ENCODE results near the gene CEACAM18.
"Not testable (repeated sequence)": the region's sequence is repeated elsewhere in the genome, so short reads cannot be mapped to it uniquely, and the experiment has no call there.

Gene CEACAM18

GRCh38 chr19:51493776-51494175 lies 15.4 kb downstream of the CEACAM18 start:
- no peak for DNase-seq (ENCODE audit: low read depth)

DNA sequence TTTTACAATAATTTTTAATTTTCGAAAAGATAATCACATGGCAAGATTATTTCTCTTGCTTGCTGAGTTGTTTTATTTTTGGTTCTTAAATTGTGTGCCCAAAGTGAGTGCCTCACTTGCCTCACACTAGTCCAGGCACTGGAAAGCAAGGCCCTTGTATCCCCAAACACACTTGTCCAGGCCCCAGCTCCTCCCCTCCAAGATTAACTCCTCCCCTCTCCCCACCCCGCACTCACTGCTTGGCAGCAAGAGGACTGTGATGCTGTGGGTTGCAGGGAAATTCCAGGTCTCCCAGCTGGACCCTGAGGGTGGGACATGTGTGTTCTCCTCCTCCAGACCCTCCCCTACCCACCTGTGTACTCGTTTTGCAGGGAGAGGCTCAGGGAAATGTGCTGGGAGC lies 19.3 kb downstream of the CEACAM18 start:
- DNase-seq (ENCODE audit: low read depth), result no peak

DNA sequence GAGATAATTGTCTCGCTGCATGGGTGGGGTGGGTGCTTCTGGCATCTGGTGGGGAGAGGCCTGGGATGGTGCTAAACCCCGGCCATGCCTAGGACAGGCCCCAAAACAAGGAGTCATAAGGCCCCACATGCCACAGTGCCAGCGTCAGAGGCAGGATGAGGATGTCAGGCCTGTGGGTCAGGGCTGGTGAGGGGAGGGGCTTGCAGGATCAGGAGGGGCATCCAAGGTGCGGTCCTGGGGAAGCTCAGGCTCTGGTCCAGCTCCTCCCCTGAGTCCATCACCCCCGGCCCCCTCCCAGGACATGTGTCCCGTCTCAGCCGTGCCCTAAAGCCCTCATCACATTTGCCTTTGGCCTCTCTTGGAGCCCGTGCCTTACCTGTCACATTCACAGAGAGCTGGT lies 22.6 kb downstream of the CEACAM18 start:
- DNase-seq (ENCODE audit: low read depth), result not testable (repeated sequence)

DNA sequence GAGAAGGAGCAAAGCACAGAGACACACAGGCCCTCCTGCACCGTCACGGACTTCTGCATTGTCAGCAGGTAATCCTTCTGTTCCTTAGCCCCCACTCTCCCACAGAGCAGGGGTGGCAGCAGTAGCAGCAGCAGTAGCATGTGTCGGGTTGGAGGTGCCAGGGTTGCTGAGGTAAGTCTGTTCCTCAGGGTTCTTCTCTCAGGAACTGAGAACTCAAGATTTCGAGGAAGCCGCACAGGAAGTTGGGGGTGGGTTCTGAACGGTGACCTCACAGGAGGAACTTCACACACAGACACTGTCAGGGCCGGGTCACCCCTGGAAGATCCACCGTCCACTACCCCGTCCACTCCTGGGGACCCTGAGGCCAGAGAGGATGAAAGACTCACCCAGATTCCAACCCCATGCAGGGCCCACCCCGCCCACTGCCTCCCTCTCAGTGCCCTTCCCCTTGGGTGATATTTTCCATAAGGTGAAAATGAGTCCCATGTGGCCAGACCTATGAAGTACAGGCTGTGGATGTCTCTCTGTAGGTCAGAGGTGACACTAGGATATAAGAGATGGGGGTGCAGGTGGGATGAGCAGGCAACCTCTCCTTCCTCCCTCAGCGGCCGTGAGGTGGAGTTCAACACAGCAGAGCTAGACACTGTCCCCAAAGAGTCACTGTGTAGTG lies 23.4 kb downstream of the CEACAM18 start, which contains the start of gene SIGLEC12:
SIGLEC12 (minus strand) TSS at position 207 of the 670 bp plus-strand sequence; CDS start at position 140, 67 bp downstream.
- no peak for DNase-seq (ENCODE audit: low read depth)

DNA sequence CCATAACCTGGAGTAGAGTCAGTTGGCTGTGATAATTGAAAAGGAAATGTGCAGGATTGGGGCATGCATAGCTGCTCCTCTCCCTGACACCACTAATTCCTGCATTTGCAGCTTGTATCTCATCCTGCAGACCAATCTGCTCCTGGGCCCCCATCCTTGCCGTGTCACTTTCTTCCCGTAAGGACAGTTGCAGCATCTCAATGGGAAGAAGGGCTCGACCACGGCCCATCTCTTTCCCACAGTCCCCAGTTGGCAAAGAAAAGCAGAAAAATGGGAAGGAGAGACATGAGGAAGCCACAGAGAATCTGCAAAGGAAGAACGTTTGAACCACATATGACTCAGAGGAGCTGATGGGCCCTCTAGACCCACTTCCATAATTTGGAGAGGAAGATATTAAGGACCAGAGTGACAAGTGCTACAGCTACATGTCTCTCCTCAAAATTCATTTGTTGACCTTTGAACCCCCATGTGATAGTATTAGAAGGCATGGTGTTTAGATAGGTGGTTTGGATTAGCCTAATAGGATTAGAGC lies 25.0 kb downstream of the CEACAM18 start:
- DNase-seq (ENCODE audit: low read depth), result no peak

DNA sequence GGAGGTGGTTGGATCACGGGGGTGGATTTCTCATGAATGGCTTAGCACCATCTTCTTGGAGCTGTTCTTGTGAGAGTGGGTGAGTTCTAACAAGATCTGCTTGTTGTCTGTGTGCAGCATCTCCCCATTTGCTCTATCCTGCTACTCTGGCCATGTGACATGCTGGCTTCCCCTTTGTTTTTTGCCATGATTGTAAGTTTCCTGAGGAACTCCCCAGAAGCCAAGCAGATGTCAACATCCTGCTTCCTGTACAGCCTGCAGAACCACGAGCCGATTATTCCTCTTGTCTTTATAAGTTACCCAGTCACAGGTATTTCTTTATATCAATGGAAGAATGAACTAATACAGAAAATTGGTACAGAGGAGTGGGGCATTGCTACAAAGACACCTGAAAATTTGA lies 25.6 kb downstream of the CEACAM18 start:
- no peak for DNase-seq (ENCODE audit: low read depth)

GRCh38 chr19:51505904-51506303 lies 27.6 kb downstream of the CEACAM18 start:
- DNase-seq (ENCODE audit: low read depth), result no peak

- no peak for DNase-seq (ENCODE audit: low read depth)
These were observed 28.9 kb downstream of the CEACAM18 start for GRCh38 chr19:51507192-51507591.

DNA sequence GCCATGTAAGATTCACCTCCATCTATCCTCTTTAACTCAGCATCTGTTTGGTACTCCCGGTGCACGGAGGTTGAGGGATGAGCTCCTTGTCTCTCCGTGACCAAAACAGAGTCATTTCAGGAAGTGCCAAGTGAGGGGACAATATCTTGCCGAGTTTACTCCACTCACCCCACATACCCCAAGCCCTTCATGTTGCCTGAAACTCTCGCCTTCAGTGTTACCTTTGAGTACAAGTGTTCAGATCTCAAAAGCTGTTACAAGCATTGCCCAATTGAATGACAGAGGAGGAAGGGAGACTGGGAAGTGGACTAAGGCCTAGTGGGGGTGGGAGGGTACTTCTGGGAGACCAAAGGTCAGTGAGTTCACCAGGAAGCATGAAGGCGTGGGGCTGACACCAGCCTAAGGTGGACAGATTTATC lies 29.3 kb downstream of the CEACAM18 start:
- DNase-seq (ENCODE audit: low read depth), result no peak

DNA sequence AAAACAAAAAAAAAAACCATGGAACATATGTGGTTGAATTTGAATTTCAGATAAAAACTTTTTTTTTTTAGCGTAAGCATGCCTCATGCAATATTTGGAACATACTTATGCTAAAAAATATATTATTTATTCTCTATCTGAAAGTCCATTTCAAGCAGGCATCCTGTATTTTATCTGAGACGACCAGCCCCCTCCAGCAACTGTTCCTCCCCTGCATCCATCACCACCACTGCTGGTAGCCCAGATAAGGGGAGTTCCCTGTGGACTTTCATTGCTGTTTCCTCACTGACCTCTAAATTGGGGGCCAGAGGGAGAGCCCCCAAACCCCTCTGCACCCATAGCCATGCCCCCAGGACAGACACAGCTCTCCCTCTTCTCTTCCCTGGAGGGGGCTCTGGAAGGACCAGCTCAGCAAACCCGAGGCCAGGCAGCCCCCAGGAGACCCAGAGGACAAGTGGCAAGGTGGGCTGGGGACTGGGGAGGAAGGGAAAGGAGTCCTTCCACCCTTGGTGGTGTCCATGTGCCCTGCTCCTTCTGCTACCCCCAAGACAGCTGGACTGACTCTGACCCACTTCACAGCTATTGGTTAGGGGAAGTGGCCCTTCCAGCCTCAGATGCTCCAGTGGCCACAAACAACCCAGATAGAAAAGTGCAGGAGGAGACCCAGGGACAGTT lies 29.9 kb downstream of the CEACAM18 start:
- no peak for DNase-seq (ENCODE audit: low read depth)

DNA sequence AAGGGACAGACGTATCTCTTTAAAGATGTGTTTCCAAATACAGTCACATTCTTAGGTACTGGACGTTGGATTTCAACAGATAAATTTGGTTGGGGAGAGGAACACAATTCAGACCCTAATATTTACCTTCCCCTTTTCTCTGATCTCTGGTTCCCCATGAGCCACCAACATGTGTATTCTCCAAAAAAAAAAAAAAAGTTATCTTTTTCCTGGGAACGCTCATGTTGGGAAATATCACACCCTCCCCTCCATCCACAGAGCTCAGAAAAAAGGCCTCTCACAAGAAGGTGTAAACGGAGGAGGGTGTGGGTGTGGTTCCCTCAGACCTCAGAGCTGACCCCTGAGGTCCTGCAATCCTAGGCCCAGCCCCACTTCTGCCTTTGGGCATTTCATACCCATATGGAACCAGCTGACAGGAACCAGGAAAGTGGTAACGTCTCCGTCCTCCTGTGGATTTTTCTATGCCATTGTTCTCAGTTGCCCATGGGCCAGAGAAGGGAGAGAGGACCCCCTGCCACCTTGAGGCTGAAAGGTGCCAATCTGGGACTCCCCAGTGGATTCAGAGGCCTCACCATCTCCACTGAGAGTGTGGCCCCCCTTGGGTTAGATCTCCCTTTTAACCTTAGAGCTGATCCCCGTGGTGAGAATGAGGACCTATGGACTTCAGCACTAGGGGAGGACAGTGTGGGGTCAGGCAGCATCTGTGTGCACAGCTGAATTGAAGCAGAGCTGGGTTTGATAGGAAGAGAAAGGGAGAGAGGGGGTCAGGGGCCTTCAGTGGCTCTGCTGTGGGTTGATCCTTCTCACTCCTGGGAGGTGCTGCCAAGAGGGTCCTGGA lies 31.7 kb downstream of the CEACAM18 start:
- DNase-seq (ENCODE audit: low read depth), result no peak

DNA sequence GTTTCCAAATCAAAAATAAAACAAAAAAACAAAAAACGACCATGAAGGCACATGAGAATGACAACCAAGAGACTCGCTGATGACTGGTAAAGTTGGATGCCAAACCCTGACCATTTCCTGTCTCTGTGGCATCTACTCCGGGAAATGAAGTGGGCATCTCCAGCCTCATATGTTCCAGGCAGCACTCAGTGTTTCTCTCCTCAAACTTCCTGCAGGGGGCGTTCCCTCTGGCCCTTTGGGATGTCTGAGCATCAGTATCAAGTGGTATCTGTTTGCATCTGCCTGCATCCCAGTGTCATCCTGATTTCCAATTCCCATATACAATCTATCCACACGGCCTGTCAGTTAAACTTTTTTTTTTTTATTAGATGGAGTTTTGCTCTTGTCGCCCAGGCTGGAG lies 33.0 kb downstream of the CEACAM18 start:
- DNase-seq (ENCODE audit: low read depth), result no peak

DNA sequence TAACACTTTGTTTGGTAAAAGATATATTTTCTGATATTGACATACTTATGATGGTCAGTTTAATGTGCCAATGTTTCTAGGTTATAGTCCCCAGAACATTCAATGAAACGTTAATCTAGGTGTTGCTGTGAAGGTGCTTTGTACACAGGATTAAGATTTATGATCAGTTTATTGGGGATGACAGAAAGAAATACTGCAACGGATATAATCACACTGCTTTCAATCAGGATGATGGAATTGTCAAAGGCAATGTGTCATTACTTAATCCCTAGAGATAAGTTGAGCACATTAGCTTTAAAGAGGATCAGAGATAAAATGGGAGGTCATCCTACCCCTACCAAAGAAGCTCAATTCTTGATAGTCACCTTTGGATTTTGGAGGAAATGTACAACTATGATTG lies 35.6 kb downstream of the CEACAM18 start:
- no peak for DNase-seq (ENCODE audit: low read depth)

- DNase-seq (ENCODE audit: low read depth), result no peak
These were observed 36.6 kb downstream of the CEACAM18 start for GRCh38 chr19:51514866-51515481.

GRCh38 chr19:51520728-51521127 lies 42.4 kb downstream of the CEACAM18 start:
- DNase-seq (ENCODE audit: low read depth), result no peak

DNA sequence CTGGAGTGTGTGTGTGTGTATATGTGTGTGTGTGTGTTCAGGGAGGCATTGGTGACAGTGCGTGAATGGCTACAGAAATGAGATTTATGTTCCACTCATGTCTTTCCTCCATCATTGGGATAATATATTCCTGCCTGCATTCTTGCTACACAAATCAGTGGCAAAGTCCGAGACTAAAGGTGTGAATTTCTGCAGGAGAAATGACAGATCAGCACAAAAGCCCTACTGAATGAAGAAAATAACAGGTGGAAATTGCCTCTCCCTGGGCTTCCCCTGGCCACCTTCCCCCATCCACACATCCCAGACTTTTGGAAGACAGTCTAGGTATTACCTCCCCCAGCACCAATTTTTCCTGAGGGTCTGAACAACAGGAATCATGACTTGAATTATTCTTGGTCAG lies 43.0 kb downstream of the CEACAM18 start:
- DNase-seq (ENCODE audit: low read depth), result no peak

DNA sequence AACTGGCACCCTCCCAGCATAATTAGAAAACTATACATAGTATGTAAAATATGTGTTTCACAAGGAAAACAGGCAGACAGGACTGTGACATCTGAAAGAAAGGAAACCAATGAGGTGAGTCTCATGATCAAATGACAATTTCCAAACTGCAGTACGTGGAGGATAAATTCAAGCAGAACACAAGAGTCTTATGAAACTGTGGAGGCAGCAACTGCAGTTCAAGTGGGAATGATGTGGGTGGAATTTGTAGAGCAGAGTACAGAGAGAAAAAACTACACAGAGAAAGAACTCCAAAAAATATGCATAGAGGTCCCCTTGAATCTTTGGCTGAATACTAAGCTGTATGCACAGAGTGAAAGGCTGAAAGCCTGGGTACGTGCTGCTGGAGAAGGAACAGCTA lies 43.4 kb downstream of the CEACAM18 start:
- no peak for DNase-seq (ENCODE audit: low read depth)

DNA sequence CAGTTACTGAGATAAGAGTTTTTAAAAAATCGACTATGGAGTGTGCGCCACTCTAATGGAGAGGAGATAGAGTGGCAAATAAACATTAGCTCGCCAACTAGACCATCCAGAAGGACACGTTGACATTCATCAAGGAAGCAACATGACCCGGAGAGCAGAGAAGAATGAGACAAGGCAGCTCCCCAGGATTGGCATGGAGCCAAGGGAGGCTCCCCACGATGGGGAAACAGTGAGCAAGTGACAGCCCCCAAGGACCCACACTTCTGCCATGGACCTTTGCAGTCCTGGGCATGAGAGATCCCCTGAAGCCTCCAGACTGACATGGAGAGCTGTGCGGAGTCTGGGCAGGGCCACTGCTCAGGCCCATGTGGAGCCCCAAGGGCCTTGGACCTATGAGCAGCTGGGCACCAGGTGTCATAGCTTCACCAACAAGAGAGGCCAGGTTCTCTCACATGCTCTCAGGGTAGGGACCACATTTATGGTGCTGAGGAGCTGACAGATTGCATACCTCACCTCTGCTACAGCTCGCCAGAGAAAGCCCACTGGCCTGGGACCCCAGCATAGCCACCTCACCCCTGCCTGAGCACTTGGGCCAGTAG lies 46.4 kb downstream of the CEACAM18 start:
- no peak for DNase-seq (ENCODE audit: low read depth)

DNA sequence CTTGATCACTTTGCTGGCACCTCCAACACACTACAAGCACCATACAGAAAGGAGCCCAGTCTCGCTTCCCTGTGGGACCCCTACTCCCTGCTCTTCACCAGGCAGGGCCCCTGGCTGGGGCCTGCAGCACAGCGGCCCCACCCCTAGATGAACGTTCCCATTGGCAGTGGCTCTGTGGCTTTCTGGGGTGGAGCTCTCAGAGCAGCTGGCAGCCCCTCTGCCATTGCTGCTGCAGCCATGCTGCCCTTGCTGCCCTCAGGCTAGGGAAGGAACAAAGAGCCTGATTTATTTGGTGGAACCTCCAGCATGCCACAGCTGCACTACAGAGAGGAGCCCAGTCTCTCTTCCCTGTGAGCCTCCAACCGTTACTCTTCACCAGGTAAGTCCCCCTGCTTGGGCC lies 47.3 kb downstream of the CEACAM18 start:
- DNase-seq (ENCODE audit: low read depth), result no peak

DNA sequence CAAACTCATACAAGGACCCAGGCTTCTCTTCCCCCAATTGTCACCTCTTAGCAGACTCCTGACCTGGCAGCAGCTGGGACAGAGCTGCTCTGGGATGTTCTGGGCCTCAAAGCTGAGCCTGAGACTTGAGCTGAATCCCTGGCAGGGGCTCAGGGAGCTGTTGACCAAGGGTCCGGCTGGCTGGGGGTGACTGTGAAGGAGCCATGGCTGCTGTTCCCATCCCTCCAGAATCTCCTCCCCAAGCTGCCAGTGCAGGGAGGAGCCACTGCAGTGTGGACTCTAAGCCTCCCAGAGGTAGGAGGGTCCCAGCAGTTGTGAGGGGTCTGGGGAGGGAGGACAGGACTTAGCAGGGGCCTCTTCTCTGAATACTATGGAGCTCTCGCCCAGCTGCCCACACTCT lies 51.0 kb downstream of the CEACAM18 start:
- no peak for DNase-seq (ENCODE audit: low read depth)

DNA sequence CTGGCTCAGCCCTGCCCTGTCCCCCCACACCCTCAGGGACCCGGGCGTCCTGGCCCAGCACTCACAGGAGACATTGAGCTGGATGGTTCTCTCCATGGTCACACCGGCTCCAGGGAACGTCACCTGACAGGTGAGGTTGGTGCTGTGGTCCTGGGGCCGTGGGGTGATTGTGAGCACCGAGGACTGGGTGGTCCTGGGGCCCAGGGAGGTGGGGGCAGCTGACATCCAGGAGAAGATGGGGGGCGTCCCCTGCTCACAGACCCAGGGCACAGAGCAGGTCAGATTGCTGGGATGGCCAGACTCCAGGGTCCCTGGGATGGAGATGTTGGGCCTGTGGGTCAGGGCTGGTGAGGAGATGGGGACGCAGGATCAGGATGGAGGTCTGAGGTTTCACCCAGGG lies 52.3 kb downstream of the CEACAM18 start:
- no peak for DNase-seq (ENCODE audit: low read depth)

Data from stimulated activated CD8-positive, alpha-beta memory T cell treated with anti-CD3 and anti-CD28 coated beads, Interleukin-15, amount 100 ng/mL, for 1 hour (primary cell).